ENCODE data around the gene INHBB.
"Not testable (repeated sequence)": the region's sequence is repeated elsewhere in the genome, so short reads cannot be mapped to it uniquely, and the experiment has no call there.

Gene INHBB

GRCh38 chr2:120316071-120316470 is 29.9 kb upstream of the INHBB start:
- DNase-seq (ENCODE audit: low spot score) = no peak

- no peak for DNase-seq (ENCODE audit: low spot score)
Observed at GRCh38 chr2:120316528-120317179, 29.3 kb upstream of the INHBB start.

GRCh38 chr2:120317180-120317533 is 28.8 kb upstream of the INHBB start:
- DNase-seq (ENCODE audit: low spot score) = no peak

GRCh38 chr2:120317916-120318315 is 28.0 kb upstream of the INHBB start:
- no peak for DNase-seq (ENCODE audit: low spot score)

- DNase-seq (ENCODE audit: low spot score) = no peak
Observed at GRCh38 chr2:120318626-120319025, 27.3 kb upstream of the INHBB start.

- DNase-seq (ENCODE audit: low spot score) = no peak
Observed at GRCh38 chr2:120319123-120319522, 26.8 kb upstream of the INHBB start.

GRCh38 chr2:120319686-120320317 is 26.1 kb upstream of the INHBB start:
- no peak for DNase-seq (ENCODE audit: low spot score)

GRCh38 chr2:120320318-120320851 is 25.6 kb upstream of the INHBB start:
- DNase-seq (ENCODE audit: low spot score) = no peak

- not testable (repeated sequence) for DNase-seq (ENCODE audit: low spot score)
Observed at GRCh38 chr2:120320887-120321556, 24.9 kb upstream of the INHBB start.

- no peak for DNase-seq (ENCODE audit: low spot score)
Observed at GRCh38 chr2:120321721-120322284, 24.1 kb upstream of the INHBB start.

- no peak for DNase-seq (ENCODE audit: low spot score)
Observed at GRCh38 chr2:120322329-120322728, 23.6 kb upstream of the INHBB start.

GRCh38 chr2:120323214-120323613 is 22.7 kb upstream of the INHBB start:
- DNase-seq (ENCODE audit: low spot score) = no peak

GRCh38 chr2:120323807-120324399 is 22.0 kb upstream of the INHBB start:
- DNase-seq (ENCODE audit: low spot score) = no peak

GRCh38 chr2:120324933-120325332 is 21.0 kb upstream of the INHBB start:
- DNase-seq (ENCODE audit: low spot score) = no peak

- no peak for DNase-seq (ENCODE audit: low spot score)
Observed at GRCh38 chr2:120326066-120326465, 19.9 kb upstream of the INHBB start.

- no peak for DNase-seq (ENCODE audit: low spot score)
Observed at GRCh38 chr2:120330946-120331822, 14.8 kb upstream of the INHBB start.

GRCh38 chr2:120331903-120332302 is 14.0 kb upstream of the INHBB start:
- no peak for DNase-seq (ENCODE audit: low spot score)

GRCh38 chr2:120332384-120332783 is 13.6 kb upstream of the INHBB start:
- no peak for DNase-seq (ENCODE audit: low spot score)

- no peak for DNase-seq (ENCODE audit: low spot score)
Observed at GRCh38 chr2:120334068-120334467, 11.9 kb upstream of the INHBB start.

GRCh38 chr2:120336749-120337148 is 9.2 kb upstream of the INHBB start:
- no peak for DNase-seq (ENCODE audit: low spot score)

- no peak for DNase-seq (ENCODE audit: low spot score)
Observed at GRCh38 chr2:120338015-120338414, 7.9 kb upstream of the INHBB start.
